Activated CD8-positive, alpha-beta memory T cell treated with anti-CD3 and anti-CD28 coated beads for 36 hours (primary cell): ENCODE data around the gene UCHL5. TPM values are rescaled to one million over a fixed set of nuclear protein-coding genes. Genes with fewer than 3 reads are reported as not detected.
"Not testable (repeated sequence)": the region's sequence is repeated elsewhere in the genome, so short reads cannot be mapped to it uniquely, and the experiment has no call there.

Source experiments
- CTCF ChIA-PET: fragments of 350-600 bp; sonication (Branson Sonifier 250); formaldehyde crosslinking; loops from one replicate; lab custom pipeline; 2021; ENCODE audit warnings: antibody characterized with exemption; lab: Charles Lee
- POLR2A ChIA-PET: fragments of 350-600 bp; sonication (Branson Sonifier 250); formaldehyde crosslinking; loops from one replicate; lab custom pipeline; 2021; ENCODE audit warnings: antibody characterized with exemption; lab: Charles Lee
- total RNA-seq, 2 experiments: library from RNA; stranded (reverse); gene quantifications; one replicate each; pipeline ENCODE4 v1.2.3, GENCODE V29; 2021

The UCHL5 gene
- total RNA-seq, 2 experiments from 2014 or later: 112 to 118 TPM

GRCh38 chr1:193031431-193031830, 27.7 kb downstream of the UCHL5 start:
- ChIA-PET CTCF (no interaction called here), POLR2A (no interaction called here)

GRCh38 chr1:193030280-193030679, 28.9 kb downstream of the UCHL5 start:
- ChIA-PET POLR2A (no interaction called here), CTCF (no interaction called here)

- ChIA-PET POLR2A (no interaction called here), CTCF (no interaction called here)
These were observed 33.9 kb downstream of the UCHL5 start for GRCh38 chr1:193025218-193025617.

- ChIA-PET POLR2A (no interaction called here), CTCF (interaction anchor here (0.9 to 1.7 kb wide), 2 partner anchors 71 to 213 kb away, joined by 3 to 4 read pairs; no protein-coding TSS in a partner anchor)
These were observed 39.6 kb downstream of the UCHL5 start for GRCh38 chr1:193019442-193020026.

GRCh38 chr1:193016788-193017187, 42.4 kb downstream of the UCHL5 start:
- POLR2A ChIA-PET: no interaction called here

DNA sequence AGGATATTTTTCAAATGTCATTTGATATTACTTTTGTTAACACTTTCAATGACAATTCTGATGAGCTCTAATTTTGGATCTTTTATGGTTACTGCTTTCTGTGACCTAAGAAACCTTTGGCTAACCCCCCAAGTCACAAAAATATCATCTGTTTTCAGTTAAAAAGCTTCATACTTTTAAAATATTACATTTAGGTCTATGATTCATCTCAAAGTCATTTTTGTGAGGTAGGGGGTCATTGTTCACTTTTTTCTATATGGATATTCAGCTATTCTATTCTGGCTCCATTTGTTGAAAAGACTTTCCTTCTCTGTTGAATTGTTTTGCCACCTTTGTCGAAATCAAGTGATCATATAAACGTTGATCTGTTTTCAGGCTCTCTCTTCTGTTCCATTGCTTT, 44.8 kb downstream of the UCHL5 start:
- CTCF ChIA-PET: no interaction called here
- POLR2A ChIA-PET: no interaction called here

More at GRCh38 chr1:193016788-193017187, 42.4 kb downstream of the UCHL5 start:
- CTCF ChIA-PET: no interaction called here

GRCh38 chr1:193013707-193014106, 45.5 kb downstream of the UCHL5 start:
- ChIA-PET POLR2A (no interaction called here), CTCF (interaction anchor here (0.6 kb wide), 1 partner anchor 16 kb away, joined by 3 read pairs; no protein-coding TSS in a partner anchor)

GRCh38 chr1:193013005-193013404, 46.2 kb downstream of the UCHL5 start:
- POLR2A ChIA-PET: no interaction called here
- CTCF ChIA-PET: interaction anchor here (1.7 kb wide), 1 partner anchor 94 kb away, joined by 3 read pairs; no protein-coding TSS in a partner anchor

DNA sequence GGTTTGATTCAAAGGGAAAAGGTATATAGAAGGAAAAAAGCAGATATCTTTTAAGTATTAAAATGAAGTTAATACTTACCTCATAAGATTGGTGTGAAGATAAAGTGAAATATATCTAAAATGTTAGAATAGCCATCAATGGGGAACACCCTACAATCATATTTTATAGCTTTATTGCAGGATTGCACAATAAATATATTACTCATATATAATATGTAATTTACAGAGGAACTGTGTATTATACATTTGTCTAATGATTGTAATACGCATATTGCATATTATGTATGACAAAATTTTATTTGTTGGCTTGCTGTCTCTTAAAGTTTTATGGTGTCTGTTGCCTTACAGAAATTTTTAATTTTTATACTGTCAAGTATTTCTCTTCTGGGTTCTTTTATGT, 47.8 kb downstream of the UCHL5 start:
- ChIA-PET CTCF (interaction anchor here (0.6 to 1.7 kb wide), 2 partner anchors 55 to 95 kb away, joined by 3 read pairs; no protein-coding TSS in a partner anchor), POLR2A (no interaction called here)

GRCh38 chr1:193009501-193009900, 49.7 kb downstream of the UCHL5 start:
- CTCF ChIA-PET: no interaction called here

DNA sequence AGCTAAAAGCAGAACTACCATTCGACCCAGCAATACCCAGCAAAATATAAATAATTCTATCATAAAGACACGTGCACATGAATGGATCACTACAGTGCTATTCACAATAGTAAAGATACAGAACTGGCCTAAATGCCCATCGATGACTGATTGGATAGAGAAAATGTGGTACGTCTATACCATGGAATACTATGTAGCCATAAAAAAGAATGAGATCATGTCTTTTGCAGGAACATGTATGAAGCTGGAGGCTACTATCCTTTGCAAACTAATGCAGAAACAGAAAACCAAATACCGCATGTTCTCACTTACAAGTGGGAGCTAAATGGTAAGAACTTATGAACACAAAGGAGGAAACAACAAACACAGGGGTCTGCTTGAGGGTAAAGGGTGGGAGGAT, 53.4 kb downstream of the UCHL5 start:
- POLR2A ChIA-PET: no interaction called here

More at GRCh38 chr1:193009501-193009900, 49.7 kb downstream of the UCHL5 start:
- POLR2A ChIA-PET: no interaction called here

GRCh38 chr1:192998536-192998935, 60.6 kb downstream of the UCHL5 start:
- ChIA-PET POLR2A (no interaction called here), CTCF (interaction anchor here (1.0 kb wide), 1 partner anchor 15 kb away, joined by 3 read pairs; no protein-coding TSS in a partner anchor)

More for the DNA sequence above, 53.4 kb downstream of the UCHL5 start:
- CTCF ChIA-PET: interaction anchor here (0.6 kb wide), 2 partner anchors 72 to 173 kb away, joined by 3 to 4 read pairs; no protein-coding TSS in a partner anchor

GRCh38 chr1:192994141-192994540, 65.0 kb downstream of the UCHL5 start:
- ChIA-PET CTCF (interaction anchor here (0.6 kb wide), 1 partner anchor 468 kb away, joined by 4 read pairs; no protein-coding TSS in a partner anchor), POLR2A (no interaction called here)

GRCh38 chr1:192993426-192994085, 65.6 kb downstream of the UCHL5 start:
- CTCF ChIA-PET: interaction anchor here (0.6 kb wide), 1 partner anchor 467 kb away, joined by 4 read pairs; no protein-coding TSS in a partner anchor
- POLR2A ChIA-PET: no interaction called here

DNA sequence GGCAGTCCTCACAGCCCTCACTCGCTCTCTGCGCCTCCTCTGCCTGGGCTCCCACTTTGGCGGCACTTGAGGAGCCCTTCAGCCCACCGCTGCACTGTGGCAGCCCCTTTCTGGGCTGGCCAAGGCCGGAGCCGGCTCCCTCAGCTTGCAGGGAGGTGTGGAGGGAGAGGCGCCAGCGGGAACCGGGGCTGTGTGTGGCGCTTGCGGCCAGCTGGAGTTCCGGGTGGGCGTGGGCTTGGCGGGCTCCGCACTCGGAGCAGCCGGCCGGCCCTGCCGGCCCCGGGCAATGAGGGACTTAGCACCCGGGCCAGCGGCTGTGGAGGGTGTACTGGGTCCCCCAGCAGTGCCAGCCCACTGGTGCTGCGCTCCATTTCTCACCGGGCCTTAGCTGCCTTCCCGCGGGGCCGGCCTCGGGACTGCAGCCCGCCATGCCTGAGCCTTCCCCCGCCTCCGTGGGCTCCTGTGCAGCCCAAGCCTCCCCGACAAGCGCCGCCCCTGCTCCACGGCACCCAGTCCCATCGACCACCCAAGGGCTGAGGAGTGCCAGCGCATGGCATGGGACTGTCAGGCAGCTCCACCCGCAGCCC, 72.3 kb downstream of the UCHL5 start:
- POLR2A ChIA-PET, CTCF ChIA-PET: not testable (repeated sequence)

- CTCF ChIA-PET: no interaction called here
- POLR2A ChIA-PET: no interaction called here
These were observed 72.9 kb downstream of the UCHL5 start for GRCh38 chr1:192986110-192986747.

DNA sequence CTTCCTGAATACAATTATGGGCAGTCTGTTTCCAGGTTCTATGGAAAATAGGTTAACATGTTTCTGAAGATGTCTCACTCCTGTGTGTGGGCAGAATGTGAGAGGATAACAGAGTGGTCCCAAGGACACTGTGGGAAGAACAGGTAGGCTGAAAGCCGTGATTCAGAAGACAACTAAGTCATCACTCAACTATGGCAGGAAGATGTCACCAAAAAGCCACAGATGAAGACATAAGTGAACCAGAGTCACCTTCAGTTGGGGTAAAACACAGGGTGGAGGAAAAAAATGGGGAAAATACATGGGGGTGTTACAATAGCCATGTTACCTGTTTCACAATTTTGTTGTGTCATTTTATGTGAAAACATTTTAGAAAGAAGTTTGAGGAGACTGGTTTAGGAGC, 75.1 kb downstream of the UCHL5 start:
- ChIA-PET CTCF (no interaction called here), POLR2A (no interaction called here)

DNA sequence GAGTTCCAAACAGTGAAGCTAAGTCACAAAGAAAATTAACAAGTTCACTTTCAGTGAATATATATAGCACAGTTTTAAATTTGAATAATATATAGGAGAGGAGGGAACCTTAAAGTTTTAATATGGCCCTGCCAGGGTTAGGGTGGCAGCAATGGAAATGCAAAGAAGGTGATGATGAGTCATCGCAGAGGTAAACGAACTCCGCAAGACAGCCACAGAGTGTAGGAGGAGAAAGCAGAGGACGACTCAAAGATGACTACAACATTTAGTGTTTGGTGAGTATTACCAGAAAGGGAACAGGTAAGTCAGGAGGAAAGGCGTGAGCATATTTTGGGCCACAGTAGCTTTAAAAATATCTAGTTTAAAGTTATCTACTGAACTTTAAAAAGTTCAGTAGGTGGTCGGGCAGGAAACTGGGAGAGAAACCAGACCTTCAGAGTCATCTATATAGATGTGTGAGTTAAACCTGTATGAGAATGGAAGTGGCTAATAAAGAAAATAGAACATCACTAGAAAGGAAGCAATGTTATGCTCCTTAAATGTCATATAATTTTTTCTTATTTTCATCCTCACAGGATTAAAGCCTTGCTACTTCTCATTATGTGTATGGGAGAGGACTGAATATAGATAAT, 75.7 kb downstream of the UCHL5 start:
- ChIA-PET CTCF (no interaction called here), POLR2A (no interaction called here)

- CTCF ChIA-PET: no interaction called here
- POLR2A ChIA-PET: no interaction called here
These were observed 78.3 kb downstream of the UCHL5 start for GRCh38 chr1:192980856-192981255.
